ENCODE data around the gene ASAP3. TPM values are rescaled to one million over a fixed set of nuclear protein-coding genes. Genes with fewer than 3 reads are reported as not detected.
A peak's percentile ranks its signal among the peaks of the same experiment; 100 is the strongest.

ASAP3 gene
- total RNA-seq, 1 donor from 2014 or later: 66.7 TPM

- DNase-seq: no peak
These were observed 34.7 kb downstream of the ASAP3 start for GRCh38 chr1:23449306-23449705.

GRCh38 chr1:23448846-23449245, 35.1 kb downstream of the ASAP3 start:
- DNase-seq: no peak

- no peak for DNase-seq
These were observed 37.2 kb downstream of the ASAP3 start for GRCh38 chr1:23446661-23447310.

- DNase-seq: no peak
These were observed 39.2 kb downstream of the ASAP3 start for GRCh38 chr1:23444596-23445390.

GRCh38 chr1:23444104-23444533, 39.9 kb downstream of the ASAP3 start:
- no peak for DNase-seq

- DNase-seq: no peak
These were observed 41.2 kb downstream of the ASAP3 start for GRCh38 chr1:23442751-23443150.

GRCh38 chr1:23441446-23442148, 42.4 kb downstream of the ASAP3 start:
- DNase-seq: no peak

- DNase-seq: no peak
These were observed 45.4 kb downstream of the ASAP3 start for GRCh38 chr1:23438545-23438944.

GRCh38 chr1:23437355-23437664, 46.7 kb downstream of the ASAP3 start:
- no peak for DNase-seq

- peak; percentile 71 for DNase-seq
These were observed 47.2 kb downstream of the ASAP3 start for GRCh38 chr1:23436520-23437354.

- no peak for DNase-seq
These were observed 49.7 kb downstream of the ASAP3 start for GRCh38 chr1:23434260-23434775.

- no peak for DNase-seq
These were observed 50.9 kb downstream of the ASAP3 start for GRCh38 chr1:23433122-23433521.

GRCh38 chr1:23431431-23431830, 52.5 kb downstream of the ASAP3 start:
- no peak for DNase-seq

- no peak for DNase-seq
These were observed 53.2 kb downstream of the ASAP3 start for GRCh38 chr1:23430803-23431202.

GRCh38 chr1:23428136-23428905, 55.7 kb downstream of the ASAP3 start:
- no peak for DNase-seq

- no peak for DNase-seq
These were observed 56.4 kb downstream of the ASAP3 start for GRCh38 chr1:23427550-23427949.

- no peak for DNase-seq
These were observed 57.2 kb downstream of the ASAP3 start for GRCh38 chr1:23426828-23427227.

- no peak for DNase-seq
These were observed 58.8 kb downstream of the ASAP3 start for GRCh38 chr1:23425193-23425494.

- peak; percentile 85 for DNase-seq
These were observed 59.4 kb downstream of the ASAP3 start, which contains the start of gene TCEA3 for GRCh38 chr1:23424293-23425192. Gene TCEA3 (minus strand): TSS chr1:23424748. CDS start chr1:23424633, 115 bp downstream.
